Adipocyte (in vitro differentiated cells): ENCODE results near the gene CCN6.
A peak's percentile ranks its signal among the peaks of the same experiment; 100 is the strongest.

Experiments used
- DNase-seq: peaks from one replicate; pipeline ENCODE4 v3.0.0-alpha.2; 2015; ENCODE audit warnings: low read depth
- H3K27me3 ChIP-seq: replicated peaks from 2 replicates; pipeline ENCODE4 v1.7.0; 2013; ENCODE audit warnings: mild to moderate bottlenecking, low read length, moderate library complexity; ENCODE audit not compliant: control insufficient read depth, insufficient read depth
- H3K36me3 ChIP-seq: 2 replicates; pipeline ENCODE4 v1.7.0; 2013; ENCODE audit warnings: low read length, mild to moderate bottlenecking, moderate library complexity; ENCODE audit not compliant: control insufficient read depth, insufficient read depth, severe bottlenecking
- H3K4me1 ChIP-seq: 2 replicates; pipeline ENCODE4 v1.7.0; 2013; ENCODE audit warnings: mild to moderate bottlenecking, low read length, moderate library complexity; ENCODE audit not compliant: control insufficient read depth, insufficient read depth
- H3K4me3 ChIP-seq: 2 replicates; pipeline ENCODE4 v1.7.0; 2013; ENCODE audit warnings: mild to moderate bottlenecking, low read length, moderate library complexity
- H3K9ac ChIP-seq: 2 replicates; pipeline ENCODE4 v1.7.0; 2013; ENCODE audit warnings: mild to moderate bottlenecking, low read length, moderate library complexity
- H3K9me3 ChIP-seq: 2 replicates; pipeline ENCODE4 v1.7.0; 2013; ENCODE audit warnings: mild to moderate bottlenecking, low read length, moderate library complexity; ENCODE audit not compliant: control insufficient read depth

Gene CCN6

DNA sequence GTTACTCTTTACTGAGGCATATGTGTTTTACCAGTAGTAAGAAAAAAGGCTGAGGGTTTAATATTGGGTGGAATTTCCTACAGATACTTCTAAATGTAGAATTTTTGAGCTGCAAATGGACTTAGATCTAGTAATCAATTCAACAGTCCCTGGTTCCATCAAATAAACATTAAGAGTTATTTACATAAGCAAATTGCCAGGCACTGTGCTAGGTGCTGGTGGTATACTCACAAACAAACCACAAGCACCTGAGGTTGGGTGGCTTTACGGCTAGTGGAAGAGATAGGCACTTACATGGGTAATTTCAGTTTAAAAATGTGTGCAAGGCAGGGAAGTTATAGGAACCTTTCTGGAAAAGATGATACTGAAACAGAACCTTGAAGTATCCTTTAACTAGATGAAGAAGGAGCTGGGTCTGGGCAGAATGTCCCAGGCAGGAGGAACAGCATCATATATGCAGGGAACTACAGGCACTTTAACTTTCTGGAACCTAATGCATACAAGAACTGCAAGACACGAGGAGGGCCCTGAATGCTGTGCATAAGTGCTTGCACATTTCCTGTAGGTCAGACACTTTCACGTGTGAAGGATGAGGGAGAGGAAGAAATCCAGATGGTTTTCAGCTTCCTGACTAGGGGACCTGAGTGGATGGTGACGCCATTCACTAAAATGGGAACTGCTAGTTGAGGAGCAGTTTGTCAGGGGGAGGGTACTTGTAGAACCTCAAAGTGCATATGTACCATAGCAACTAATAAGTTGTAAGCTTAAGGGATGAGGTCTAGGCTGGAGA, 4.5 kb downstream of the CCN6 start:
- no peaks in the 10 kb centered on the region for H3K27me3 ChIP-seq
- H3K36me3 ChIP-seq, result no peaks in the 10 kb centered on the region
- no peak overlapping the region for H3K9ac ChIP-seq
- H3K9me3 ChIP-seq, result no peaks in the 10 kb centered on the region
- no peak for DNase-seq
- no peak overlapping the region for H3K4me3 ChIP-seq
- H3K4me1 ChIP-seq, result peaks cover 4% of the 10 kb centered on the region

- no peak overlapping the region for H3K9ac ChIP-seq
- H3K36me3 ChIP-seq, result no peaks in the 10 kb centered on the region
- no peak for DNase-seq
- peaks cover 6% of the 10 kb centered on the region for H3K4me1 ChIP-seq
- no peak overlapping the region for H3K4me3 ChIP-seq
- H3K27me3 ChIP-seq, result no peaks in the 10 kb centered on the region
- H3K9me3 ChIP-seq, result no peaks in the 10 kb centered on the region
These were observed 7.7 kb downstream of the CCN6 start for GRCh38 chr6:112061605-112062004.

DNA sequence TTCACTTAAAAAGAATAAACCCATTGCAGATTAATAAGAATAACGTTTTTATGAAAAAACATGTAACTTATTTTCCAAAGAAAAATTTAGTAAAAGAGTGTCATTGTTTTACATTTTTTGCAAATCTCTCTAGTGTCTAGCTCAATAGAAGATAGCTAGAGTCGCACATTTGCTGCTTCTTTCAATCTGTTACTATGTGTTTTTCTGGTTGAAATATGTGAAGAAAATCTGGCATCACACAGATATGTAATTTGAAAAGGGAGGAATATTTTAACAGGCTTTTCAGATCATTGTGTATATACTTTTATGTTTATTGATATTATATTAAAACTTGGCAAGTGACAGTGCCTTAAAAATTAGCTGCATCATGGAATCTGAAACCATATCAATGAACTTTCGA, 9.1 kb downstream of the CCN6 start:
- no peak overlapping the region for H3K4me3 ChIP-seq
- H3K4me1 ChIP-seq, result peaks cover 6% of the 10 kb centered on the region
- no peaks in the 10 kb centered on the region for H3K9me3 ChIP-seq
- no peaks in the 10 kb centered on the region for H3K27me3 ChIP-seq
- no peak for DNase-seq
- no peaks in the 10 kb centered on the region for H3K36me3 ChIP-seq
- H3K9ac ChIP-seq, result no peak overlapping the region

- Histone ChIP-seq H3K27me3 (no peaks in the 10 kb centered on the region), H3K4me3 (no peak overlapping the region), H3K4me1 (peaks cover 6% of the 10 kb centered on the region), H3K36me3 (peaks cover 20% of the 10 kb centered on the region), H3K9me3 (no peaks in the 10 kb centered on the region), H3K9ac (no peak overlapping the region)
- DNase-seq, result no peak
These were observed 11.6 kb downstream of the CCN6 start for GRCh38 chr6:112065426-112065986.

- Histone ChIP-seq H3K27me3 (no peaks in the 10 kb centered on the region), H3K9ac (no peak overlapping the region), H3K9me3 (no peaks in the 10 kb centered on the region), H3K4me1 (peaks cover 3% of the 10 kb centered on the region), H3K4me3 (no peak overlapping the region), H3K36me3 (peaks cover 31% of the 10 kb centered on the region)
- no peak for DNase-seq
These were observed 12.7 kb downstream of the CCN6 start for GRCh38 chr6:112066606-112067005.

- Histone ChIP-seq H3K9ac (no peak overlapping the region), H3K27me3 (no peaks in the 10 kb centered on the region), H3K4me1 (peaks cover 11% of the 10 kb centered on the region), H3K9me3 (no peaks in the 10 kb centered on the region), H3K36me3 (peaks cover 60% of the 10 kb centered on the region), H3K4me3 (no peak overlapping the region)
- no peak for DNase-seq
These were observed 27.7 kb downstream of the CCN6 start for GRCh38 chr6:112081569-112081968.

- DNase-seq, result no peak
- H3K9me3 ChIP-seq, result no peaks in the 10 kb centered on the region
- H3K27me3 ChIP-seq, result no peaks in the 10 kb centered on the region
- peaks cover 21% of the 10 kb centered on the region for H3K36me3 ChIP-seq
- H3K4me1 ChIP-seq, result peaks cover 14% of the 10 kb centered on the region
- H3K4me3 ChIP-seq, result peak overlapping the region; percentile 89
- peak overlapping the region; percentile 91 for H3K9ac ChIP-seq
These were observed 31.6 kb downstream of the CCN6 start for GRCh38 chr6:112085286-112086065.

DNA sequence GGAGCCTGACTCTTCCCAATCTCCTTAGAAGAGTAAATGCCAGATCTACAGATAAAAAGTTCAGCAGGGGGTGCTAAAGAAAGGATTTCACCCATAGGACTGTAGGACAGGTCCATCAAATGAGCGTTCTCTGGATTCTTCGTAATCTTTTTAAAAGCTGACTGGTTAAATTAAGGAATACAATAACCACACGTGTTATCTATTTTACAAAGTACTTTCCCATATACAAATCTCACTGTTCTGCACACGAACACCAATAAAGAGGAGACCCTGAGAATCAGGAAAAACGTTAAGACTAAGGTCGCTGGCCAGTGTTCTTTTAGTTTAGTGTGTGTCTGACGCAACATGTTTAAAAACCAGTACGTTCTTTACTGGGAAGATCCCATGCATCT, 32.8 kb downstream of the CCN6 start:
- Histone ChIP-seq H3K4me3 (peak overlapping the region; percentile 89), H3K36me3 (peaks cover 15% of the 10 kb centered on the region), H3K9me3 (no peaks in the 10 kb centered on the region), H3K9ac (peak overlapping the region; percentile 91), H3K4me1 (peaks cover 14% of the 10 kb centered on the region), H3K27me3 (no peaks in the 10 kb centered on the region)
- peak; percentile 77 for DNase-seq

DNA sequence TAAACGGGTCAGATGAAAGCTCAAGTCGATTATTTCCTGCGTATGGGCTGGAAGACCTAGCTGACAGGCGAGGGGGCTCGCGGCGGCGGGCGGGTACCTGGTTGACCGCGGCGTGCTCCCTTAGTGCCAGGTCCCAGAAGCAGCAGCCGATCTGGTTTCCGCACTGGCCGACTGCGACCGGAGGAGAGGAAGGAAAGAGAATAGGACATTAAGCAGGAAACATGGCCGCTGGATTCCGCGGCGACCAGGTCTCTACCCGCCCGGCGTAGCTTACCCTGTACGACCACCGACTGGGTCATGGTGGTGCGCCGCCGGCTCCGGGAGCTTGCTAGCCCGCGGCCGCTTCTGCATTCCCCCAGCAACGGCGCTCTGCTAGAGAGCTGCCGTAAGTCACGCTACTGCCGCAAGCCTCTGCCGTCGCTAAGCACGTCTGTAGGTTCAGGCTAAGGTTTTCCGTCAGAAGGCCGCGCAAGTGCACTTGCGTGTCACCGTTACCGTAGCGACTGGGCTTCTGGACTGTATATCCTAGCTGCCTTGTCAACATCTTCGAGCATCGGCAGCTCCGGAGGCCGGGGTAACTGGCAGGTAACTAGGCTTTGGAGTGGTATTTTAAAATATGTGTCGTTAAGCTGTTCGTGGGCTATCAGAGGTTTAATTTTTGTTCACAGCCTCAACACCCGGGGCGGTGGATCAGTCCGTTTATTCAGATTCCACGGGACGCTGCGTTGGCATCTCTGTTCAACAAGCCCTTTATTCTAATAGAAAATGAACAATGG, 33.4 kb downstream of the CCN6 start, which contains the start of the genes FAM229B and TUBE1:
Gene FAM229B, plus strand, starts transcription at position 456 of the 776 bp plus-strand sequence. CDS start 11,693 bp downstream, outside the sequence.
Gene TUBE1, minus strand, starts transcription at position 347 of the 776 bp plus-strand sequence. Its CDS starts 48 bp downstream, at position 299.
- peak; percentile 98 for DNase-seq
- no peaks in the 10 kb centered on the region for H3K27me3 ChIP-seq
- no peaks in the 10 kb centered on the region for H3K9me3 ChIP-seq
- H3K9ac ChIP-seq, result peak within 1 kb of the TSS; percentile 91
- peaks cover 15% of the 10 kb centered on the region for H3K36me3 ChIP-seq
- H3K4me3 ChIP-seq, result peak within 1 kb of the TSS; percentile 89
- peaks cover 14% of the 10 kb centered on the region for H3K4me1 ChIP-seq

DNA sequence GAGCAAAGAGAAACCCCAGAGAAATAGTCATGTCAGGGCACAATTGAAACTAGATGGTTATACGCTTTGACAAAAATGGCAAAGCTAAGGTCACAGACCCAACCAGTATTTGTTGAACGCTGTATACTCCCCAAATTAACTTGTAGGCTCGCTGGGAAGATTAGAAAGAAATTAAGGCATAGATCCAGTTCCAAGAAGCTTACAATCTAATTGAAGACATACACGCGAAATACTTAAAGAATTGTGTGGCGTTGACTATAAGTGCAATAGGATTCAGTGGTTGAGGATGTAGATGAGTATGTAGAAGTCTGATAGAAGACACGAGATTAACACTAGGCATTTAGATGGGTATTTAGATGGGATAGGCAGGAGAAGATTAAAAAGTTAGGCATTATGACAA, 34.0 kb downstream of the CCN6 start:
- no peaks in the 10 kb centered on the region for H3K9me3 ChIP-seq
- peaks cover 15% of the 10 kb centered on the region for H3K36me3 ChIP-seq
- no peaks in the 10 kb centered on the region for H3K27me3 ChIP-seq
- H3K9ac ChIP-seq, result peak overlapping the region; percentile 91
- peak; percentile 55 for DNase-seq
- peaks cover 14% of the 10 kb centered on the region for H3K4me1 ChIP-seq
- peak overlapping the region; percentile 89 for H3K4me3 ChIP-seq
